BE2C (cell line): ENCODE measurements around the gene MAPK7.

Source experiments
- DNase-seq: peaks from one replicate; pipeline ENCODE4 v3.0.0-alpha.2; 2020
- H3K27me3 ChIP-seq: fragments of 250-450 bp; sonication (Bioruptor Pico); 2 replicates; pipeline ENCODE4 v1.5.1; 2020; ENCODE audit warnings: mild to moderate bottlenecking
- H3K36me3 ChIP-seq: fragments of 250-450 bp; sonication (Bioruptor Pico); 2 replicates; pipeline ENCODE4 v1.5.1; 2020; ENCODE audit warnings: mild to moderate bottlenecking
- H3K4me1 ChIP-seq: fragments of 250-450 bp; sonication (Bioruptor Pico); 2 replicates; pipeline ENCODE4 v1.5.1; 2020
- H3K4me3 ChIP-seq: 2 replicates; pipeline ENCODE4 v1.5.1; 2011; ENCODE audit warnings: low read depth, low read length
- H3K9me3 ChIP-seq: fragments of 250-450 bp; sonication (Bioruptor Pico); 2 replicates; pipeline ENCODE4 v1.5.1; 2020
- TF ChIP-seq, protein P1 (sequence below): IDR thresholded peaks from 2 replicates; pipeline ENCODE4 v1.5.1; 2012; ENCODE audit warnings: mild to moderate bottlenecking, low read depth, low read length

Gene MAPK7

GRCh38 chr17:19368229-19368628 lies 10.1 kb upstream of the MAPK7 start:
- no peak for DNase-seq
- Histone ChIP-seq H3K27me3 (no peaks in the 10 kb centered on the region), H3K9me3 (no peaks in the 10 kb centered on the region), H3K36me3 (no peaks in the 10 kb centered on the region), H3K4me3 (no peak overlapping the region), H3K4me1 (no peaks in the 10 kb centered on the region)
- TF ChIP-seq, protein P1, sequence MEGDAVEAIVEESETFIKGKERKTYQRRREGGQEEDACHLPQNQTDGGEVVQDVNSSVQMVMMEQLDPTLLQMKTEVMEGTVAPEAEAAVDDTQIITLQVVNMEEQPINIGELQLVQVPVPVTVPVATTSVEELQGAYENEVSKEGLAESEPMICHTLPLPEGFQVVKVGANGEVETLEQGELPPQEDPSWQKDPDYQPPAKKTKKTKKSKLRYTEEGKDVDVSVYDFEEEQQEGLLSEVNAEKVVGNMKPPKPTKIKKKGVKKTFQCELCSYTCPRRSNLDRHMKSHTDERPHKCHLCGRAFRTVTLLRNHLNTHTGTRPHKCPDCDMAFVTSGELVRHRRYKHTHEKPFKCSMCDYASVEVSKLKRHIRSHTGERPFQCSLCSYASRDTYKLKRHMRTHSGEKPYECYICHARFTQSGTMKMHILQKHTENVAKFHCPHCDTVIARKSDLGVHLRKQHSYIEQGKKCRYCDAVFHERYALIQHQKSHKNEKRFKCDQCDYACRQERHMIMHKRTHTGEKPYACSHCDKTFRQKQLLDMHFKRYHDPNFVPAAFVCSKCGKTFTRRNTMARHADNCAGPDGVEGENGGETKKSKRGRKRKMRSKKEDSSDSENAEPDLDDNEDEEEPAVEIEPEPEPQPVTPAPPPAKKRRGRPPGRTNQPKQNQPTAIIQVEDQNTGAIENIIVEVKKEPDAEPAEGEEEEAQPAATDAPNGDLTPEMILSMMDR, result no peak

GRCh38 chr17:19369107-19369778 lies 9.1 kb upstream of the MAPK7 start:
- H3K4me3 ChIP-seq, result no peak overlapping the region
- TF ChIP-seq, protein P1, result no peak
- no peaks in the 10 kb centered on the region for H3K9me3 ChIP-seq
- DNase-seq, result no peak
- no peaks in the 10 kb centered on the region for H3K36me3 ChIP-seq
- no peaks in the 10 kb centered on the region for H3K27me3 ChIP-seq
- no peaks in the 10 kb centered on the region for H3K4me1 ChIP-seq

GRCh38 chr17:19369846-19370492 lies 8.3 kb upstream of the MAPK7 start:
- DNase-seq, result no peak
- H3K4me1 ChIP-seq, result no peaks in the 10 kb centered on the region
- H3K4me3 ChIP-seq, result no peak overlapping the region
- H3K36me3 ChIP-seq, result no peaks in the 10 kb centered on the region
- TF ChIP-seq, protein P1, result no peak
- H3K27me3 ChIP-seq, result no peaks in the 10 kb centered on the region
- H3K9me3 ChIP-seq, result no peaks in the 10 kb centered on the region

DNA sequence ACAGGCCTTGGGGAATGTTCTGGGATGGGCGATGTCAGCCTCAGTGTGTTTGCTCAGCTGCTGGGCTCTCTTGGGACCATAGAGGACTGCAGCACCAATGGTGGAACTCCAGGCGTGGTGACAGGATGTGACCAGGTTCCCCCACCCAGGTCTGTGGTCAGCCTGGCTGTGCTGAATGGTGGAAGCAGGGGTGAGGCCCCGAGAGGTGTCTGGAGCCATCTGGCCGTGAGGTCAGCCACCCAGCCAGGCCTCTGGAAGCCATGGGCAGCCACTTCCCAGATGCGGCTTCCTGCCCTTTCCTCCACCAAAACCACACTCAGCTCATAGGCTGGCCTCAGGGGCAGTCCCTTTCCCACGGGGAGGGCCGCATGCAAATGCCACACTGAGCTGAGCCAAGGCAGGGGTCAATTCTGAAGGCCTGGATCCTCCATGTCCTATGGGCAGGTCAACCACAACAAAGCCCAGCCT lies 7.8 kb upstream of the MAPK7 start:
- no peak for DNase-seq
- TF ChIP-seq, protein P1, result no peak
- Histone ChIP-seq H3K4me3 (no peak overlapping the region), H3K36me3 (no peaks in the 10 kb centered on the region), H3K27me3 (no peaks in the 10 kb centered on the region), H3K9me3 (no peaks in the 10 kb centered on the region), H3K4me1 (no peaks in the 10 kb centered on the region)

DNA sequence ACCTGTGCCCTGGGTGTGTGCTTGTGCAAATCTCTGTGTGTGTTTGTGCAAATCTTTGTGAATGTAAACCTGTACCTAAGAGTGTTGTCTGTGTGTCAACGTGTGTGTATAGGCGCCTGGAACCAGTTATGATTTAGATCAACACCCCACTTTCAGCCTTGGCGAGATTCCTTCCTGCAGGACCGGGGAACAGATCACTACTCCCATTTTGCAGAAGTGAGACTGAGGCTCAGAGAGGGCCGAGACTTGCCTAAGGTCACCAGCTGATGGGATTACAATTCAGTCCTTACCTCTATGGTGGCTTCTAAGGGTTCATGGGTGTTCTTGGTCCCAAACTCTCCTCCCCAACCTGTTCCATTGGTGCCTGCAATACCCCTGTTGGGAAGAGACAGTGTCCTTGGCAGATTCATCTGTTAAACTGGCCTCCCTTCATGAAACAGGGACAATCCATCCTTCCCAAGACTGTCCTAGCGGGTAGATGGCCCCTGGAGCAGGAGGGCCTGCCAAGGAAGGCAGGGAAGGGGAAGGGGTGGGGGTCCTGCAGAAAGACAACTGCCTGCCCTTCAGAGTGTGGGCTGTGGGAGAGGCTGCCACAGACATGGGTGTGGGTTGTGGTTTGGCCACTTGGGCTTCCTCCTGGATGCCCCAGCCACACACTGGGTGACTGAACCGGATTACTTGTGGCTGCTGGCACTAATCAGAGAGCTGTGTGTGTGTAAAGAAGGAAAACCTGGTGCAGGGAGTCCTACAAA lies 6.9 kb upstream of the MAPK7 start:
- DNase-seq, result no peak
- no peaks in the 10 kb centered on the region for H3K27me3 ChIP-seq
- no peak overlapping the region for H3K4me3 ChIP-seq
- H3K9me3 ChIP-seq, result no peaks in the 10 kb centered on the region
- H3K36me3 ChIP-seq, result no peaks in the 10 kb centered on the region
- H3K4me1 ChIP-seq, result no peaks in the 10 kb centered on the region
- TF ChIP-seq, protein P1, result no peak
